Amygdala (tissue), 56 donors: Measurements from ENCODE around the gene IGF2R.
A peak's percentile ranks its signal among the peaks of the same experiment; 100 is the strongest.
"Not testable (repeated sequence)": the region's sequence is repeated elsewhere in the genome, so short reads cannot be mapped to it uniquely, and the experiment has no call there.

ENCODE experiments used
- DNase-seq, 56 donors: peaks; one replicate each; lab custom pipeline; 2025; lab: John Stamatoyannopoulos, UW

The IGF2R gene, protein sequence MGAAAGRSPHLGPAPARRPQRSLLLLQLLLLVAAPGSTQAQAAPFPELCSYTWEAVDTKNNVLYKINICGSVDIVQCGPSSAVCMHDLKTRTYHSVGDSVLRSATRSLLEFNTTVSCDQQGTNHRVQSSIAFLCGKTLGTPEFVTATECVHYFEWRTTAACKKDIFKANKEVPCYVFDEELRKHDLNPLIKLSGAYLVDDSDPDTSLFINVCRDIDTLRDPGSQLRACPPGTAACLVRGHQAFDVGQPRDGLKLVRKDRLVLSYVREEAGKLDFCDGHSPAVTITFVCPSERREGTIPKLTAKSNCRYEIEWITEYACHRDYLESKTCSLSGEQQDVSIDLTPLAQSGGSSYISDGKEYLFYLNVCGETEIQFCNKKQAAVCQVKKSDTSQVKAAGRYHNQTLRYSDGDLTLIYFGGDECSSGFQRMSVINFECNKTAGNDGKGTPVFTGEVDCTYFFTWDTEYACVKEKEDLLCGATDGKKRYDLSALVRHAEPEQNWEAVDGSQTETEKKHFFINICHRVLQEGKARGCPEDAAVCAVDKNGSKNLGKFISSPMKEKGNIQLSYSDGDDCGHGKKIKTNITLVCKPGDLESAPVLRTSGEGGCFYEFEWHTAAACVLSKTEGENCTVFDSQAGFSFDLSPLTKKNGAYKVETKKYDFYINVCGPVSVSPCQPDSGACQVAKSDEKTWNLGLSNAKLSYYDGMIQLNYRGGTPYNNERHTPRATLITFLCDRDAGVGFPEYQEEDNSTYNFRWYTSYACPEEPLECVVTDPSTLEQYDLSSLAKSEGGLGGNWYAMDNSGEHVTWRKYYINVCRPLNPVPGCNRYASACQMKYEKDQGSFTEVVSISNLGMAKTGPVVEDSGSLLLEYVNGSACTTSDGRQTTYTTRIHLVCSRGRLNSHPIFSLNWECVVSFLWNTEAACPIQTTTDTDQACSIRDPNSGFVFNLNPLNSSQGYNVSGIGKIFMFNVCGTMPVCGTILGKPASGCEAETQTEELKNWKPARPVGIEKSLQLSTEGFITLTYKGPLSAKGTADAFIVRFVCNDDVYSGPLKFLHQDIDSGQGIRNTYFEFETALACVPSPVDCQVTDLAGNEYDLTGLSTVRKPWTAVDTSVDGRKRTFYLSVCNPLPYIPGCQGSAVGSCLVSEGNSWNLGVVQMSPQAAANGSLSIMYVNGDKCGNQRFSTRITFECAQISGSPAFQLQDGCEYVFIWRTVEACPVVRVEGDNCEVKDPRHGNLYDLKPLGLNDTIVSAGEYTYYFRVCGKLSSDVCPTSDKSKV (N-terminal part only)

DNA sequence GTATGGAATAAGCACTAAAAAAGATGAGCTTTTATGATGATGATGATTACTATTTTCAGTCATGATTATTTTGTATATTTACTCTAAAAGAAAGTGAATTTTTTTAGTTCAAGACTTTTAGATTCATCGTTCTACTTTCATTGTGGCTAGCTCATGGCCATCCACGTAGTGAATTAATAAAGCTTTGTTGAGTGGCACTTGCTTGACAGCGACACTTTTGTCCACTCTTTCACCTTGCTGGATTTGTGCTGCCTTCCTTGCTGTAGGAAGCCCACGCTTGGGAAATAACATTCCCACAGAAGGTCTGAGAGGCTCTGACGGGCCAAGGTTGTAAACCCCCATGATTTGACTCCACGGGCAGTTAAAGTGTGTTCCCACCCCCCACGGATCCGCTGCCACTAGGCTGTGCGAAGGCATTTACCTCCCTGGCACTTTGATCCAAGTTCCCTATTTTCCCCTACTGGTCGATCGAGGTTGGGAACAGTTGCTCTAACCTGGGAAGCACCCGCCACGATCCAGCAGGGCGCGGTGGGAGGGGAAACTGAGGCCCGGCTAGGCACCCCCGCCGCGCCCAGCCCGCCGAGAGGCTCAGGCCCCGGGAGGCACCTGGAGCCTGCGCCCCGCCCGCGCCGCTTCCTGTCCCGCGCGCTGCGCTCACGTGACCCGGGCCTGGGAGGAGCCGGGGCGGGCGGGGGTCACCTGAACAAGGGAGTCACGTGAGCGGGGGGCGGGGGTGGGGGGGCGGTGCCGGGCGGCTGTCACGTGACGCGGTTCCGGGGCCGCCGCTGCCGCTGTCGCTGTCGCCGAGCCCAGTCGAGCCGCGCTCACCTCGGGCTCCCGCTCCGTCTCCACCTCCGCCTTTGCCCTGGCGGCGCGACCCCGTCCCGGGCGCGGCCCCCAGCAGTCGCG is at the start of gene IGF2R:
Gene IGF2R (plus strand): TSS at position 788 of the 909 bp plus-strand sequence. CDS start 165 bp downstream, outside the sequence.
- peak; percentile 11 to 91 (median 72) for DNase-seq

DNA sequence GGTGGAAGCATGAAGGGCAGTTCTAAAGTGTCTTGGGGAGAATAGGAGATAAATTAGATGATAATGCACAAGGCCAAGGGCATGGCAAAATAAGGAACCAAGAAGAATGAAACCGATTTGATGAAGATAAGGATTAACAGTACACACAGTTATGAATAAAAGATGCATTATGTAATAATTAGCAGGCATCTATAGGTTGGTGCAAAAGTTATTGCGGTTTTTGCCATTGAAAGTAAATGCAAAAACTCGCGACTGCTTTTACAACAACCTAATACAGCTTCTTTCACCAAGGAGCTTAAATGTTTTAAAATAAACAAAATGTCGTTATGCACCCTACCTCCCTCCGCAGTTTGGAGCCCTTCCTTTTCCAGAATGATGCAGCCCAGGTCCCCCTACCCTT is 49.1 kb upstream of the IGF2R start:
- DNase-seq = no peak

DNA sequence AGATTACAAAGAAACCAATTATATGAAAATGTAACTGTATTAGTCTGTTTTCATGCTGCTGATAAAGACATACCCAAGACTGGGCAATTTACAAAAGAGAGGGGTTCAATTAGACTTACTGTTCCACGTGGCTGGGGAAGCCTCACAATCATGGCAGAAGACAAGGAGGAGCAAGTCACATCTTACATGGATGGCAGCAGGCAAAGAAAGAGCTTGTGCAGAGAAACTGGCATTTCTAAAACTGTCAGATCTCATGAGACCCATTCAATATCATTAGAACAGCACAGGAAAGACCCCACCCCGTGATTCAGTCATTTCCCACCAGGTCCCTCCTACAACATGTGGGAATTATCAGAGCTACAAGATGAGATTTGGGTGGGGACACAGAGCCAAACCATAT is 44.7 kb upstream of the IGF2R start:
- DNase-seq = not testable (repeated sequence)

DNA sequence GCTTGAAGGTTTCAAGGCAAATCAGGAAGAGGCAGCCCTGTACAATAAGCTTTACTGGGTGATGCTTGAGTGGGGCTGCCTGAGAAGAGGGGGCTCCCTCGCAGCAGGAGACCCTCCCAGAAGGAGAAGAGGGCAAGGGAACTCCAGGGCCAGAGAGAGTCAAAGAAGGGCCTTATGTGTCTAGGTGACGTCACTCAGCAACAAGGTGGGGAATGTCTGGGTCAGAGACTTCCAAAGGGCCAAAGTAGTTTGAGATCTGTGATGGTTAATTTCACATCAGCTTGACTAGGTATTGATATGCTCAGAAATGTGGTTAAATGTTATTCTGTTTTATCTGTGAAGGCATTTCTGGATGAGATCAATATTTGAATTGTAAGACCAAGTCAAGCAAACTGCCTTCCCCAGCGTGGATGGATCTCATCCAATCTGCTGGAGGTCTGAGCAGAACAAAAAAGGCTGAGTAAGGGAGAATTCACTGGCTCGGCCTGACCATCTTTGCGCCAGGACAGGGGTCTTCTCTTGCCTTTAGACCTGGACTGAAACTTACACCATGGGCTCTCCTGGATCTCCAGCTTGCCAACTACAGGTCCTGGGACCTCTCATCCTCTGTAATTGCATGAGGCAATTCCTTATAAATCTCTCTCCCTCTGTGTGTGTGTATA is 42.2 kb upstream of the IGF2R start:
- no peak for DNase-seq

DNA sequence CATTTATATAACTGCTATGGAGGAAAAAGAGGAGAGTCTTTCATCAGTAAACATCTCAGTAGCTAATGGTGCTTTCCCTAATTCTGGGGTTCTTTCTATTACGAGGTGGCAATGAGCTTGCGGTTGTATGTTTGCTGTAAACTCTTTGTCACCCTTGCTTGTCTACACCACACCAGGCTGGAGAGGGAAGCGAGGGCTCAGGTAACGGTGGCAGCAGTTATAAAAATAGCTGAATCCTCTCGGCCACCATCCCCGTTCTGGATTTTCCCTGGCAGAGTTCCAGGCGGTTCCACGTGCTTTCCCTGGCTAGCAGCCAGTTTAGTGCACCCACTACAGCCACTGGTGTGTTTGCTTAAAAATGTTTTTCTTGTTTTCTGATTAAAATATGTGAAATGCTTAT is 39.1 kb upstream of the IGF2R start:
- peak in 3 of 56 donors; percentile 5 to 39 (median 7) for DNase-seq

DNA sequence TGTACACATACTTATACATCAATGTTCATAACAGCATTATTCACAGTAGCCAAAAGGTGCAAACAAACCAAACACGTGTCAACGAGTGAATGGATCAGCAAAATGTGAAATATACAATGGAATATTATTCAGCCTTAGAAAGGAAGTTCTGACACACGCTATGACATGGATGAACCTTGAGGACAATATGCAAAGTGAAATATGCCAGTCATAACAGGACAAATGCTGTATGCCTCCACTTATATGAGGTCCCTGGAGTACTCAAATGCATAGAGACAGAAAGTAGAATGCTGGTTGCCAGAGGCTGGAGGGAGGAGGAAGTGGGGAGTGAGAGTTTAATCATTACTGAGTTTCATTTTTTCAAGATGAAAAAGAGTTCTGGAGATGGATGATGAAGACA is 37.8 kb upstream of the IGF2R start:
- DNase-seq = no peak

DNA sequence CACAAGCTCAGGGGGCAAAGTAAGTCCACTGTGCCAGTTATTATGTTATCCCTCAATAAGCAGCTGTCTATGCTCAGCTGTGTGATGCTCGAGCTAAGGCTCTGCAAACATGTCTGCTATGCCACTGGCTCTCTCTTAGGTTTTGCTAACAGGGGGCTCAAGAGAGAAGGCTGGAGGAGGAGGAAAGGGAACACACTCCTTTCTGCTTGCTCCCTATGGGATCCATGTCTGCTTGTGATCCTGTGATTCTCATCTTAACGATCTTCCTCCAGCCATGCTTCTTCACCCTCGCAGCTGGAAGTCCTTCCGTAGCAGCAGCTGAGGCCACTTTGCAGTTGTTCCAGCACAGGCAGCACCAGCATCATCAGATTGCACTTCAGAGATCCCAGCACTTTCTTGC is 37.0 kb upstream of the IGF2R start:
- no peak for DNase-seq

DNA sequence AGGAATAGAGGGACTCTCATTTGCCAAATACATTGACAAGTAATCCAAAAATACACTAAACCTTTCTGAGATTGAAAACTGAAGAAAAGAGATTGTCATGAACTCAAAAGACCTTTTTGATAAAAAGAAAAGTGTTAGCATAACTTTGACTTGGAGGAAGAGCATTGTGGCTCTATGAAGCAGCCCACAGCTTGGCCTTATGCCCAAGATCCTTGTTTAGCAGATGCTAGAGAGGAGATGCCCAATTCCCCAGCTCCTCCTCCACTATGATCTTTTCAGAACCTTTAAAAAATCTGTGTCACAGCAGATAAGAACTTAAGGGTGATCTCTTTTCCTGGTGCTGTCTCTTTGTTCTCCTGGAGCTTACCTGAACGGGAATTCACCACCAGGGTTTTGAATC is 35.8 kb upstream of the IGF2R start:
- no peak for DNase-seq

DNA sequence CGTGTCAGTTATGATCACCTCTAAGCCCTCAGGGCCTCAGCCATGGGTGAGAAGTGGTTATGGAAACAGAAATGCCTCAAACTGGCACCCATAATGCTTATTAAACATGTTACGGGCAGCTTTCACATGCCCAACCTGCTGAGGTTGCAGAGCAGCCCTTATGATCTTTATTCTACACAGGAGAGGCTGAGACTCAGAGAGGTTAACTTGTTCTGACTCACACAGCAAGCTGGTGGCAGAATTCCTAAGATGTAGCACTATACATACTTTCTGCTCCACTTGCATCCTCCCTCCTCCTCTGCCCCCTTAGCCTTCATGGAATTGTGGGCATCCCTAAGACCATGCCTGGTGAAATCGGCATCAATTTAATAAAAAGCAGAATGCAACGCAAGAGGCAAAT is 34.7 kb upstream of the IGF2R start:
- DNase-seq = no peak

DNA sequence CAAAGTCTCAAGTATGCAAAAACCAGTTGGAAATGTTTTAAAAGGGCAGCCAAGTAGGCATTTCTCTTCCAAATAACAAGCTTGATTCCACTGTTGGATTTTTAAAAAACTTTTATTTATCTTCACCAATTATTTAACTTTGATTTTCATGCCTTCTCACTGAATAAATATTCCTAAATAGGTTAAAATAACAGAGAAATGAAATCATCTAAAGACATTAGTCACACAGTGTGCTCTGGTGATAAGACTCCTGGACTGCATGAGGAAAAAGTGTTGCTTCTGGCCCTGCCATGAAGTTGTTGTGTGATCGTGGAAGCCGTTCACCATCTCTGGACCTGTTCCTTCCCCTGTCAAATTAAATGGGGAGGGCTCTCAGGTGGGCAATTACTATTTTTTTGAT is 33.8 kb upstream of the IGF2R start:
- DNase-seq = no peak

DNA sequence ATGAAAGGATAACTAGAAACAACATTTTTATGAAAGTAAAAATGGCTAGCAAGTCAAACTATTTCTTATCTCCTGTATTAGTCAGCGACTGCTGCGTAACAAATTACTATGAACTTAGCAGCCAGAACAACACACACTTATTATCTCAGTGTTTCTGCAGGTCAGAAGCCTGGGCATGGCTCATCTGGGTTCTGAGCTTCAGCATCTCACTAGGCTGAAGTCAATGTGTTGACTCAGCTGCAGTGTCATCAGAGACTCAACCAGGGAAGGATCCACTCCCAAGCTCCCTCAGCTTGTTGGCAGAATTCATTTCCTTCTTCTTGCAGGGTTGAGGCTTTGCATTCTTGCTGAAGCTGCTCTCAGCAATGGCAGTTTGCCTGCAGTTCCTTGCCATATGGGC is 33.2 kb upstream of the IGF2R start:
- DNase-seq = no peak

DNA sequence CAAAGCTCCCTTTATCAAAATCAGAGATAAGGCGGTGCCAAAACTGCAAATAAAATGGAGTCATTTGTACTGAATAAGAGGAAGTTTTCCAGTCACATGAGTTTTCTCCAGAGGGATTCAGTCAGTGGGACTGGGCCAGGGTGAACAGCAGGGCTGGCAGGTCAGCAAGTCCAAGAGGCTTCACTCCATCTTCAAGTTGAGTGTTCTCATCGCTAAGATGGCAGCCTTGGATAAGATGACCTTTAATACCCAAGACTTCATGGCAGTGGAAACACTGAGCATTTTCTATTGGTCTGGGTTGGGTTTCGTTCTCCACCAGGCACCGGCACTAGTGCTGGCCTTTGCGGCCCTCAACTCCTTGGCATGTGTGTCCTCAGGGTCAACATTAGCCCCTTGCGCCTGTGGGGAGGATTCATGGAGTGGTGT is 29.3 kb upstream of the IGF2R start:
- DNase-seq = no peak

DNA sequence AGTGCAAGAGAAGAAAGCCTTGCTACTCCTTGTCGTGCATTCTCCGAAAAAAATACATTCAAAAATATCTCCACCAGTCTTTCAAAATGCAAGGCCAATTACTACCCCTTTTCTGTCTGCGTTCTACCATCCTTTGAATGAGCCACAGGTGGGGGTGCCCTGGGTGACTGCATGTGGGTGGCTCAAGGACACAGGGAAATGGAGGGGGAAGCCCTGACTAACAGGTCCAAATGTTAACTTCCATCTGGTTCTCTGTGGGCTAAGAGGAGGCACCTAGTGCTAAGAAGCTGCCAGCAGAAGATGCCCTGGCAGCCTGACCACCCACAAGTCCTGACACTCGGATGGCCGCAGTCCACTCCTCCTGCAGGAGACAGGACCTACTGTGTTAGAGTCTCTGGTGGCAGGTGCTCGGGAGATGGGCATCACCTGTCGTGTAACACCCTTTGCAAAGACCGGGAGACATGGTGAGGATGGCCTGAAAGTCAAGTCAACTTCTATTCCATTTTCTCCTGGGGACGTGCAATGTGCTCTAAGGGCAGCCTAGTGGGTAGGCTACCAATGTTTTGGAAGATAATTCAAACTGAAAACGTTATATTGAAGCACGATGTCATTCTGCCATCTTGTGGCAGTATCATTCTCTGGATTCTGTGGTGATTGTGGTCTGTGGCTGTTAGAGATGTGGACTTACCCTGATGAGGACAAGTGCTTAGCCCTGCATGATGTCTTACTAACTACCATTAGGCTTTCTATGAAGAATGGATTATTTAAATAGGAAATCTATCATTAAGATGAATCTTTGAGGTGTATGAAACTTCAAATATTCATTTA is 27.4 kb upstream of the IGF2R start:
- peak in 4 of 56 donors; percentile 18 to 46 (median 25) for DNase-seq

DNA sequence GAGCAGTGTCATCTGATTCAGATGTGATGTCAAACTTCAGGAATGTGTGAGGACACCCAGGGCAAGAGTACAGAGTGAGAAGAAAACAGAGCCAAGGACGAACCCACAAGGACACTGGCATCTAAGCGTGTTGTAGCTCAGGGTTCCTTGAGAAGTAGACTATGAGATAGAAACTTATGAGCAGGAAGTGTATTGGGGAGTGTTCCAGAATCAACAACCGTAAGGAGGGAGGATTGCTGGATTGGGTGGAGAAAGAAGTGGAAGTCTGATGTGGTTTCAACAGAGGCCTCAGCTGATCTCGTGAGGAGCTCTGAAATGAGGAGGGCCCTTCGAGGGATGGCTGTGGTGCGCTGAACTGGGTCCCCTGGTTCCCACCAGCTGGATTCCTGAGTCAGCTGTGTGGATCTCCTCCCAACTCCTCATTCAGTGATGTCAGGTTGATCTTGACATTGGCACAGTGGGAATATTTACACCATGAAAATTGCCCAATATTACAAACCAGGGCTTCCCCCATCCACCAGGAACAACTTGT is 25.7 kb upstream of the IGF2R start:
- no peak for DNase-seq

DNA sequence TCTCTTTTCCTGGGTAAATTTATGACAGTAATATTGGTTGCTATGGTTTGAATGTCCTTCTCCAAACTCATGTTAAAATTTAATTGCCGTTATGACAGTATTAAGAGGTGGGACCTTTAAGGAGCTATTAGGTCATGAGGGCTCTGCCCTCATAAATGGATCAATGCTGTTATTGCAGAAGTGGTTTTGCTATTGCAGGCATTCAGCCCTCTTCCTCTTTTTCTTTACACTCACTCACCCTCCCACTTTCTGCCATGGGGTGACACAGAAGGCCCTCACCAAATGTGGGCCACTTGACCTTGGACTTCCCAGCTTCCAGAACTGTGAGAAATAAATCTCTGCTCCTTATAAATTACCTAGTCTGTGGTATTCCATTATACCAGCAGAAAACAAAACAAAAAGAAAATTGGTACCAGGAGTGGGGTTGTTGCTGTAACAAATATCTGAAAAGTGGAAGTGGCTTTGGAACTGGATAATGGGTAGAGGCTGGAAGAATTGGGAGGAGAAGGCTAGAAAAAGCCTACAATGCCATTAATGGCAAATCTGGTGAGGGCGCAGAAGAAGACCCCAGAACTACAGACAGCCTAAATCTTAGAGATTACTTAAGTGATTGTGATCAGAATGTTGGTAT is 24.8 kb upstream of the IGF2R start:
- no peak for DNase-seq

DNA sequence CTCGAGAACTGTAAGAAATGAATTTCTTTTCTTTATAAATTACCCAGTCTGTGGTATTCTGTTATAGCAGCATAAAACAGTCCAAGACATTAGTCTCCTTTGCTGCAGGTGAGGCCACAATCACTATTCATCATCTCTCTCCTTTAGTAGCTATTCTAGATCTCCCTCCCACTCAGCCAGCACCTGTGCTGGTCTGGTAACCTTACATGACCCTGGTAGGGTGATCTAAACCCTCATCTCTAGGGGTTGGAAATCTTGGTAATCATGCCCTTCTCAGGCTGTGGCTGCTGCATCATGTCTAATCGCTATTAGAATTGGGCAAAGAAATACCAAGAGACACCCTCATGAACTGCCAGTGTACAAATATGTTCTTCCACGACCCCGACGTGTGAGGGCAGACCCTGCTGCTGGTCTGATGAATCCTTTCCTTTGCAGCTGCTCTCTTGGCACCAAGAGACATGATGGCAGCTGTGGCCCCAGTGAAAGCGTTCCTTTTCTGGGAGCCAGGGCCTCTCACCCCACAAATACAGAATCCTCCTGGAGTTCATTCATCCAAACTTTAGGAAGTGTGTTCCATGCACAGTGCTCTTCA is 23.0 kb upstream of the IGF2R start:
- DNase-seq = no peak

DNA sequence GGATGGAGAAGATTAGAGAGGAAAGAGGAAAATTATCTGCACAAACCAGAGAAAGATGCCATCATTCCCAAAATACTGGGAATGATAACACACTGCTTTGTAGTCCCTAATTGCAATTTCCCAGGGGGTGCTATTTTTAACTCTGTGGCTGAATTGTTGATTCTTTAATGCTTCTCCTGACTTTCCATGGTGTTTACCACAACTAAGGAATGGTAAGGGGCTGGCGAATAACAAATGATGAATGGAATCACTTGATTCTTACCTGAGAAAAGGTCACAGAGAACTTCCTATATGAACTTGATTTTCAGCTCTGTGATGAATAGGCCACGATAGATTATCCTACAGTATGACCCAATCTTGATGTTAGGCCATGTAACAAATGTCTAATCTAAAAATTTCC is 22.0 kb upstream of the IGF2R start:
- DNase-seq = no peak
